Fibroblast of villous mesenchyme (primary cell): Measurements from ENCODE around the gene PRPF31. TPM values are rescaled to one million over a fixed set of nuclear protein-coding genes. Genes with fewer than 3 reads are reported as not detected.

Experiments used
- DNase-seq: peaks from one replicate; pipeline ENCODE4 v3.0.0-alpha.2; 2010; ENCODE audit warnings: low read depth
- H3K4me3 ChIP-seq: 2 replicates; pipeline ENCODE4 v1.5.1; 2011; ENCODE audit warnings: low read depth, mild to moderate bottlenecking, low read length
- CTCF ChIP-seq: IDR thresholded peaks from 2 replicates; pipeline ENCODE4 v1.5.1; 2012; ENCODE audit warnings: low read depth, mild to moderate bottlenecking, low read length; ENCODE audit not compliant: insufficient read depth
- total RNA-seq: library from RNA; depleted of rRNA; stranded (reverse); fragments of >200 nt; gene quantifications from 2 replicates; pipeline ENCODE4 v1.2.3, GENCODE V29; 2012

Gene PRPF31
- total RNA-seq, 1 donor: 41.5 TPM

DNA sequence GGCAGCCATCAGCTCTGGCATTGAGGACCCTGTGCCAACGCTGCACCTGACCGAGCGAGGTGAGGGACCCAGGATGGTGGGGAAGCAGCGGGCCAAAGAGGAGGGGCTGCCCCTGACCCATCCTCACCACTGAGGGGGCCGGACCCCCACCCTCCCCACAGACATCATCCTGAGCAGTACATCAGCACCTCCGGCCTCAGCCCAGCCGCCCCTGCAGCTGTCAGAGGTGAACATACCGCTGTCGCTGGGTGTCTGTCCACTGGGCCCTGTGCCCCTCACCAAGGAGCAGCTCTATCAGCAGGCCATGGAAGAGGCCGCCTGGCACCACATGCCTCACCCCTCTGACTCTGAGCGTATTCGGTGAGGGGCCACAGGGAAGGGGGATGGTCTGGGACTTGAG lies 36.7 kb downstream of the PRPF31 start:
- DNase-seq: no peak
- TF ChIP-seq CTCF: no peak
- H3K4me3 ChIP-seq: no peak overlapping the region

- DNase-seq: no peak
- no peak for TF ChIP-seq CTCF
- H3K4me3 ChIP-seq: no peak overlapping the region
These were observed 37.4 kb downstream of the PRPF31 start for GRCh38 chr19:54152878-54153524.

- TF ChIP-seq CTCF: no peak
- no peak for DNase-seq
These were observed 38.3 kb downstream of the PRPF31 start for GRCh38 chr19:54153731-54154326.

DNA sequence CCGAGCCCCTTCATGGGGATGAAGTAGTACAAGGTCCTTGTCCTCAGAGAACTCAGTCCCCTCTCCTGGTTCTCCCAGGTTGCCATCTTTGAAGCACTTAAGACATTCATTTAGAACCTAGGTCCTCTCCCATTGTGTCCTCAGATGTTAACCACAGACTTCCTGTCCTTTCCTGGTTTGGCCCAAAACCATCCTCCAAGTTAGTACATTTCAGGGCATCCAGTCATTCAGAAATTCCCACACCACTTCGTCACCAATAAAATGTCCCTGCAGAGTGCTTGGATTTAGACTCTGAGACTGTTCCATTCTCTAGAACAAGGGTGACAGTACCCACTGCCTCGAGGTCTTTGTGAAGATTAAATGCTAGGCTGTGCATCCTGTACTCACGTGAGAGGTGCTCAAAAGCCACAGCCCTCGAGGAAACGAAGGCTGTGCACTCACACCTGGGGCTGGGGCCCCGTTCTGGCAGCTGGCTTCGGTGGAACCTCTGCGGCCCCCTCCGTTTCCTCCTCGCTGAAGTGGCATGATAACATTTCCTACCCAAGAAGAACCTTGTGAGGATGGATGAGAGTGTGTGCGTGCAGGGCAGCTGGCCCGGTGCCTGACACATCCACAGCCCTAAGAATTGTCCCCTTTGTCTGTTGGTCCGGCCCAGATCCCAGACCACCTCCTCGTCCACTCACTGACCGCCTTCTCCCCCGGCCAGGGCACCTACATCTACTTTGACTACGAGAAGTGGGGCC lies 39.2 kb downstream of the PRPF31 start:
- no peak for DNase-seq
- H3K4me3 ChIP-seq: no peak overlapping the region
- no peak for TF ChIP-seq CTCF

More at GRCh38 chr19:54153731-54154326, 38.3 kb downstream of the PRPF31 start:
- H3K4me3 ChIP-seq: no peak overlapping the region

DNA sequence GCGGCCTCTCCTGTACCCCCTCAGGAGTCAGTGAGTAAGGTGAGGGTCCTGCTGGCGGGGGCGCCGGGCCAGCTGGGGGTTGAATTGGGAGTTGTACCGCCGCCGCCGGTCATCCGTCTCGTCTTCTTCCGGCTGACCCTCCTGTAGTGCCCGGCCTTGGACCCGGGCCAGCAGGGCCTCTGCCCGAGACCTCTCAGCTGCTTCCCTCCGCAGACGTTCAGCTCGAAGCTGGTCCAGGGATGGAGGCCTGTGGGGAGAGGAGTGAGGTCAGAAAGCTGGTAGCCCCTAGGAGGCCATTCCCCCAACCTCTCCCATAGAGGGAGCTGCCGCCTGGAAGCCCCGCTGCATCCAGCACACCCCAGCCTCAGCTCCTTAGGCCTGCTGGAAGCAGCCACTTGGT lies 40.1 kb downstream of the PRPF31 start:
- DNase-seq: no peak
- TF ChIP-seq CTCF: no peak

DNA sequence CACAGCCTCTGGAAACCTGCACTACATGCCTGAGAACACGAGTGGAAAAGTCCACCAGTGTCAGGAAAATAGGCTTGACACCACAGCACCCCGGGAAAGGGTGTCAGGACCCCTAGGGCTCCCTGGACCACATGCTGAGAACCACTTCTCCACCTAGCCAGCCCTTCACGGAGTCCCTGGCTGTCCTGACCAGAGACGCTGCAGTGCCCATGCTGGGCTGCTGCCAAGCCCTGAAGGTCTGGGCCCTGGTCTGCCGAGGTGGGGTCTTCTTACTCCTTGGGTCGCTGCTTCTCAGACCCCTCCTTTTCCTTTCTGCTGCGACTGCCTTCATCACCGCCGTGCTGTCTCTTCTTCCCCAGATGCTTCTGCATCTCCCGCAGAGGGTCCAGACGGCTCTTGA lies 40.9 kb downstream of the PRPF31 start:
- no peak overlapping the region for H3K4me3 ChIP-seq
- no peak for DNase-seq
- TF ChIP-seq CTCF: no peak

More for the DNA sequence above, 40.1 kb downstream of the PRPF31 start:
- H3K4me3 ChIP-seq: no peak overlapping the region
